Gastrocnemius medialis (tissue), 4 donors: Measurements from ENCODE around the gene ZNF423. TPM values are rescaled to one million over a fixed set of nuclear protein-coding genes. Genes with fewer than 3 reads are reported as not detected.

Source experiments
- ATAC-seq, 2 donors: fragments of 150-250 bp; one replicate each; pipeline ENCODE4 v1.9.1; 2016
- DNase-seq, 2 donors: peaks; one replicate each; pipeline ENCODE4 v3.0.0-alpha.2; 2019
- H3K27ac ChIP-seq, 4 donors: fragments of 200-600 bp; sonication (generic); 1 replicate in 1 of 4; 2 replicates in 3 of 4; pipeline ENCODE4 v1.5.1; 2016 to 2018; ENCODE audit warnings: mild to moderate bottlenecking in 2 of 4, moderate library complexity in 1 of 4
- H3K27me3 ChIP-seq, 3 donors: fragments of 200-600 bp; sonication (generic) in 2 of 3; 1 replicate in 1 of 3; 2 replicates in 2 of 3; pipeline versions ENCODE4 v1.5.1 to v1.6.0; 2016 to 2019; ENCODE audit warnings: mild to moderate bottlenecking in 1 of 3, moderate library complexity in 1 of 3
- H3K36me3 ChIP-seq, 2 donors: fragments of 200-600 bp; sonication (generic) in 1 of 2; one replicate each; pipeline ENCODE4 v1.5.1; 2017 to 2018
- H3K4me1 ChIP-seq, 2 donors: fragments of 200-600 bp; sonication (generic) in 1 of 2; one replicate each; pipeline ENCODE4 v1.5.1; 2016 to 2017; ENCODE audit warnings: mild to moderate bottlenecking in 2 of 2
- H3K4me3 ChIP-seq, 4 donors: fragments of 200-600 bp; sonication (generic) in 3 of 4; 1 replicate in 1 of 4; 2 replicates in 3 of 4; pipeline ENCODE4 v1.5.1; 2016 to 2019; ENCODE audit warnings: mild to moderate bottlenecking in 2 of 4
- H3K9me3 ChIP-seq, 3 donors: fragments of 200-600 bp; sonication (generic) in 2 of 3; 1 replicate in 1 of 3; 2 replicates in 2 of 3; pipeline ENCODE4 v1.5.1; 2016 to 2019
- POLR2A ChIP-seq, 2 donors: fragments of 450-650 bp; IDR thresholded peaks; one replicate each; pipeline ENCODE4 v1.6.1; 2017; ENCODE audit warnings: antibody characterized with exemption in 2 of 2, mild to moderate bottlenecking in 2 of 2, moderate library complexity in 2 of 2
- in situ Hi-C, 4 donors: fragments of 200-750 bp; cut with MboI; loops; one replicate each; pipeline versions ENCODE4 v1.15.0 to v1.8.0; 2017; ENCODE audit warnings: low sequenced_read_pairs in 4 of 4
- intact Hi-C: fragments of 100-400 bp; cut with DNase I; formaldehyde crosslinking; loops from one replicate; pipeline ENCODE4 v1.15.1; 2023; ENCODE audit warnings: low total_unique reads
- total RNA-seq, 4 donors: library from RNA; depleted of rRNA; stranded (reverse); fragments of >200 nt; gene quantifications; one replicate each; pipeline versions ENCODE4 v1.1.0 to v1.2.3, GENCODE V29; 2016
- TF ChIP-seq, protein P1 (sequence below), 5 experiments: fragments of 450-650 bp in 3 of 5; fragments of 200-600 bp in 2 of 5; sonication (generic) in 2 of 5; IDR thresholded peaks in 4 of 5; conservative IDR thresholded peaks in 1 of 5; 1 replicate in 4 of 5; 2 replicates in 1 of 5; pipeline ENCODE4 v1.5.1; 2016 to 2019; ENCODE audit warnings: antibody characterized with exemption in 5 of 5, mild to moderate bottlenecking in 3 of 5, moderate library complexity in 3 of 5

ZNF423 gene
- total RNA-seq, 4 donors from 2014 or later, result 8.4 to 15.8 (median 12.5) TPM

DNA sequence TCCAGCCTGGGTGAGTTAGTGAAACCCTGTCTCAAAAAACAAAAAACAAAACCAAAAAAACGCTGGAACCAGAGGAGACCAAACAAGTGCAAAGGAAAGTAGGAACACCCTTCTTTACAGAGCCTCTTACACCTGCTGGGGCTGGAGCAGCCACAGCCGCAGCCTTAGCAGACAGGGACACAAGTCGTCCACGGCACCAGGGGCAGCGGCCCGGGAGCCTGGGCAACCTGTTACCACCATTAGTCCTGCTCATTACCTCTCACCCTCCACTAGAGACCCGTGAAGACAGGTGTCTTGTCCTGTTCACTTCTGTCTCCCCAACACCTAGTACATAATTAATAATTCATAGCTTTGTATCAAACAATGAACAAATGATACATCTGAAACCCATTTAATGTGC lies 398.7 kb downstream of the ZNF423 start:
- no peak for ATAC-seq
- Histone ChIP-seq H3K9me3 (no peaks in the 10 kb centered on the region), H3K36me3 (no peaks in the 10 kb centered on the region), H3K27ac (no peak overlapping the region), H3K4me1 (no peaks in the 10 kb centered on the region), H3K27me3 (no peaks in the 10 kb centered on the region), H3K4me3 (no peak overlapping the region)
- TF ChIP-seq, protein P1, sequence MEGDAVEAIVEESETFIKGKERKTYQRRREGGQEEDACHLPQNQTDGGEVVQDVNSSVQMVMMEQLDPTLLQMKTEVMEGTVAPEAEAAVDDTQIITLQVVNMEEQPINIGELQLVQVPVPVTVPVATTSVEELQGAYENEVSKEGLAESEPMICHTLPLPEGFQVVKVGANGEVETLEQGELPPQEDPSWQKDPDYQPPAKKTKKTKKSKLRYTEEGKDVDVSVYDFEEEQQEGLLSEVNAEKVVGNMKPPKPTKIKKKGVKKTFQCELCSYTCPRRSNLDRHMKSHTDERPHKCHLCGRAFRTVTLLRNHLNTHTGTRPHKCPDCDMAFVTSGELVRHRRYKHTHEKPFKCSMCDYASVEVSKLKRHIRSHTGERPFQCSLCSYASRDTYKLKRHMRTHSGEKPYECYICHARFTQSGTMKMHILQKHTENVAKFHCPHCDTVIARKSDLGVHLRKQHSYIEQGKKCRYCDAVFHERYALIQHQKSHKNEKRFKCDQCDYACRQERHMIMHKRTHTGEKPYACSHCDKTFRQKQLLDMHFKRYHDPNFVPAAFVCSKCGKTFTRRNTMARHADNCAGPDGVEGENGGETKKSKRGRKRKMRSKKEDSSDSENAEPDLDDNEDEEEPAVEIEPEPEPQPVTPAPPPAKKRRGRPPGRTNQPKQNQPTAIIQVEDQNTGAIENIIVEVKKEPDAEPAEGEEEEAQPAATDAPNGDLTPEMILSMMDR (IDR thresholded peaks at IDR 0.05 in 4 of 5, conservative IDR thresholded peaks at IDR 0.05 in 1 of 5), result no peak
- no peak for TF ChIP-seq POLR2A (IDR thresholded peaks at IDR 0.05)
- DNase-seq, result no peak
- in situ Hi-C loops (no loop called here), intact Hi-C loops (no loop called here)

GRCh38 chr16:49456763-49457162 lies 399.1 kb downstream of the ZNF423 start:
- H3K4me1 ChIP-seq, result no peaks in the 10 kb centered on the region
- in situ Hi-C loops, result no loop called here
- intact Hi-C loops, result no loop called here
- TF ChIP-seq POLR2A (IDR thresholded peaks at IDR 0.05), result no peak
- TF ChIP-seq, protein P1 (IDR thresholded peaks at IDR 0.05 in 4 of 5, conservative IDR thresholded peaks at IDR 0.05 in 1 of 5), result no peak
- H3K4me3 ChIP-seq, result no peak overlapping the region
- DNase-seq (no peak), ATAC-seq (no peak)
- H3K36me3 ChIP-seq, result no peaks in the 10 kb centered on the region
- no peak overlapping the region for H3K27ac ChIP-seq
- no peaks in the 10 kb centered on the region for H3K9me3 ChIP-seq
- H3K27me3 ChIP-seq, result no peaks in the 10 kb centered on the region

DNA sequence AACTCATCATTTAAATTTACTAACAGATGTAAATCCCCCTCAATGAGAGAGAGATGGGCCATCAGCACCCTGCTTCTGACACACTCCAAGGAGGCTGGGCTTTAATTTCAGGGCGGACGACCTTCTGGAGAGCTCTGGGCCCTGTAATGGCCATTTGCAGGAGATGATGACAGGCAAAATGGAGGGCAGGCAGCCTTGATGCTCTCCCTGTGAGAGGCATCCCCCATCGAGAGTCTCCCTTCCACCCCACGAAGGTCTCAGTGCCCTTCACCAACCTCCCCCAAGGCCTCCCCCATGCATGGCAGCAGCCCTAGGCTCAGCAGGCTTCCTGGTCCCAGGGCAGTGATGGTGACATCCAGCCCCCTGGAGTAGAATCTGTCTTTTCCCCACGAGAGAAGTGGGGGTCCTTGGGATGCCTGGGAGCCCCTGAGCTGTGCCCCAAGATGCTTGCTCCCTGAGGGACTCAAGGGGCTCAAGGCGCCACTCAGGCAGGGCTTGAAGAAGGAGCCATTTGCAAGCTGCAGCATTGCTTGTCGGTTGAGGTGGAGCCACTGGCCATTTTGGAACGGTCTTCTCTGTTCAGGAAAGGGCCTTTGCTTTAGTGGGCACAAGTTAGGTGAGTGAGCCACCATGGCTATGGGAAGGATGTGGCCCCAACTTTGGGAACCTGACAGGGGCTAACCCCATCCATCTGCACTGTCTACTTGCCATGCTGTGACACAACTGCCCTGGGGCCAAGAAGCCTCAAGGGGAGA lies 399.7 kb downstream of the ZNF423 start:
- no peak overlapping the region for H3K27ac ChIP-seq
- no peak for TF ChIP-seq POLR2A (IDR thresholded peaks at IDR 0.05)
- TF ChIP-seq, protein P1 (IDR thresholded peaks at IDR 0.05 in 4 of 5, conservative IDR thresholded peaks at IDR 0.05 in 1 of 5), result no peak
- ATAC-seq (no peak), DNase-seq (no peak)
- no peak overlapping the region for H3K4me3 ChIP-seq
- in situ Hi-C loops (no loop called here), intact Hi-C loops (no loop called here)
- no peaks in the 10 kb centered on the region for H3K9me3 ChIP-seq
- H3K27me3 ChIP-seq, result no peaks in the 10 kb centered on the region
- no peaks in the 10 kb centered on the region for H3K36me3 ChIP-seq
- H3K4me1 ChIP-seq, result no peaks in the 10 kb centered on the region

DNA sequence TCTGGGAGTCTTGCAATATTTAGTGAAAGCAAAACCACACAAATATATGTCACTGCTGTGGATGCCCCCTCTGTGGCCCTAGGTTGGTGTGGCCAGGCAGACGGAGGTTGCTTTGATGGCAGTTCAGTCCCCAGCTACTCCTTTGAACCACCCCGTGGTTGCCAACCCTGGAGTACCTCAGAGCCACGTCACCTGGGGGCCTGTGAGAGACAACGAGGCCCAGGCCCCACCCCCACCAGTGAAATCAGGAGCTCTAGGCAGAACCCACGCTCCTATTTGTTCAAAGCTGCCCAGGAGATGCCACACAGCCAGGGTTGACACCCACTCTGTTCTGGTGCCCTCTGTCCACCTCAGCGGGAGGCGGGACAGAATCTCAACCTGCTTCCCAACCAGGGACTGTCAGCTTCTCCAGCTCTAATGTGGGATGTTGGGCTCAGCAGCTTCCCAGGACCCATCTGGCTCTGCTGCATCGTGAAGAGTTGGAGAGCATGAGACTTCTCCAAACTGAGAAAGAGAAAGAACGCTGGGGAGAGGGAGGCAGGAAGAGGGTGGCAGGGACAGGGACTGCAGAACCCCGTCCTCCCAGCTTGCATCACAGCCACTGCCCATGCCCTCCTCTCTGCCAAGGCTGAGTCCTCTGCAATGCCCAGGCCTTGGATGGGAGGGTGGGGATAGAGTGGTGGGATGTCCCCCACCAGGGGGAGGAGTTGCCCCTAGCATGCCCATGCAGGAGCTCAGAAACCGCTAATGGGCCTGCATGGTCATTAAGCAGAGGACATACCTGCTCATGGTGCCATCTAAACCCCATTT lies 400.5 kb downstream of the ZNF423 start:
- in situ Hi-C loops (no loop called here), intact Hi-C loops (no loop called here)
- ATAC-seq, result no peak
- TF ChIP-seq POLR2A (IDR thresholded peaks at IDR 0.05), result no peak
- TF ChIP-seq, protein P1 (IDR thresholded peaks at IDR 0.05 in 4 of 5, conservative IDR thresholded peaks at IDR 0.05 in 1 of 5), result no peak
- no peaks in the 10 kb centered on the region for H3K36me3 ChIP-seq
- no peaks in the 10 kb centered on the region for H3K9me3 ChIP-seq
- H3K27me3 ChIP-seq, result no peaks in the 10 kb centered on the region
- no peak for DNase-seq
- H3K27ac ChIP-seq, result no peak overlapping the region
- no peak overlapping the region for H3K4me3 ChIP-seq
- no peaks in the 10 kb centered on the region for H3K4me1 ChIP-seq
